Peyer's patch (tissue), 4 donors: ENCODE results near the gene HHIP.

ENCODE experiments used
- POLR2A ChIP-seq, 2 donors: fragments of 450-650 bp; IDR thresholded peaks; one replicate each; pipeline ENCODE4 v1.5.1; 2017; ENCODE audit warnings: antibody characterized with exemption in 2 of 2, mild to moderate bottlenecking in 2 of 2, moderate library complexity in 2 of 2
- TF ChIP-seq, protein P1 (sequence below), 6 experiments: fragments of 450-650 bp in 4 of 6; fragments of 200-600 bp in 2 of 6; sonication (generic) in 1 of 6; IDR thresholded peaks; one replicate each; pipeline ENCODE4 v1.5.1; 2017 to 2019; ENCODE audit warnings: antibody characterized with exemption in 6 of 6, mild to moderate bottlenecking in 3 of 6, moderate library complexity in 1 of 6

DNA sequence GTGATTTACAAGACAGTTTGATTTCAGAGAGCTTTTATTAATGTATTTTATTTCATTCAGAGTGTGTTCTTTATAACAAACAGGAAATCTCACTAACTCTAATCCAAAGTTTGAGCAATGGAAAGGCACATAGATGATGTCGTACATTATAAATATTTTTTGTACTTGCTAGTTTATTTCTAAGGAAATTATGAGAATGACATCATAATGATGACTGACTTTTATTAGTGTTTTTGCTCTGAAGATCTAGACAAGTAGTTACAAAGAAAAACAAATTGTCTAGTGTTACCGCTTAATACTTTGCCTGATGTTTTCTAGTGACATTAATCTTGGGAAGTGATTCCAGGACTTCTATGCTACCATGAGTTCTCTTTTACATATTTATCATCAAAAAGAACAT is 43.2 kb downstream of the HHIP start:
- no peak for TF ChIP-seq POLR2A (IDR thresholded peaks at IDR 0.05)
- TF ChIP-seq, protein P1, sequence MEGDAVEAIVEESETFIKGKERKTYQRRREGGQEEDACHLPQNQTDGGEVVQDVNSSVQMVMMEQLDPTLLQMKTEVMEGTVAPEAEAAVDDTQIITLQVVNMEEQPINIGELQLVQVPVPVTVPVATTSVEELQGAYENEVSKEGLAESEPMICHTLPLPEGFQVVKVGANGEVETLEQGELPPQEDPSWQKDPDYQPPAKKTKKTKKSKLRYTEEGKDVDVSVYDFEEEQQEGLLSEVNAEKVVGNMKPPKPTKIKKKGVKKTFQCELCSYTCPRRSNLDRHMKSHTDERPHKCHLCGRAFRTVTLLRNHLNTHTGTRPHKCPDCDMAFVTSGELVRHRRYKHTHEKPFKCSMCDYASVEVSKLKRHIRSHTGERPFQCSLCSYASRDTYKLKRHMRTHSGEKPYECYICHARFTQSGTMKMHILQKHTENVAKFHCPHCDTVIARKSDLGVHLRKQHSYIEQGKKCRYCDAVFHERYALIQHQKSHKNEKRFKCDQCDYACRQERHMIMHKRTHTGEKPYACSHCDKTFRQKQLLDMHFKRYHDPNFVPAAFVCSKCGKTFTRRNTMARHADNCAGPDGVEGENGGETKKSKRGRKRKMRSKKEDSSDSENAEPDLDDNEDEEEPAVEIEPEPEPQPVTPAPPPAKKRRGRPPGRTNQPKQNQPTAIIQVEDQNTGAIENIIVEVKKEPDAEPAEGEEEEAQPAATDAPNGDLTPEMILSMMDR (IDR thresholded peaks at IDR 0.05) = no peak
